ENCODE data around the gene ZNF770. TPM values are rescaled to one million over a fixed set of nuclear protein-coding genes. Genes with fewer than 3 reads are reported as not detected.

Gene ZNF770
- total and polyA plus RNA-seq, 9 of the 15 experiments (the other 6 are each of a cell fraction or from before 2014, with no cell fraction given) = 3.4 to 50.8 (median 40.3) TPM

GRCh38 chr15:34988027-34988902, at the start of gene ZNF770 (continued):
- no peak for TF ChIP-seq ZBTB8A (IDR thresholded peaks at IDR 0.05; ENCODE audit: partially characterized antibody)
- TF ChIP-seq SIN3A (IDR thresholded peaks at IDR 0.05; ENCODE audit: borderline replicate concordance in 2 of 2, control insufficient read depth in 1 of 2, low read depth in 2 of 2, low read length in 2 of 2) = peak in 1 of 2 experiments; percentile 51; a peak in 2 of 4 replicates
- TF ChIP-seq ATF6 (CRISPR knock-in tag; IDR thresholded peaks at IDR 0.05) = no peak
- no peak for TF ChIP-seq ZFP30 (CRISPR knock-in tag; IDR thresholded peaks at IDR 0.05; ENCODE audit: borderline replicate concordance)
- no peak for TF ChIP-seq BMI1 (IDR thresholded peaks at IDR 0.05; ENCODE audit: low read length)
- TF ChIP-seq SIN3B (IDR thresholded peaks at IDR 0.05; ENCODE audit: low read depth) = peak; percentile 88
- no peak for TF ChIP-seq U2AF1 (optimal IDR thresholded peaks at IDR 0.05; ENCODE audit: low read depth, low read length)
- TF ChIP-seq, protein P1, sequence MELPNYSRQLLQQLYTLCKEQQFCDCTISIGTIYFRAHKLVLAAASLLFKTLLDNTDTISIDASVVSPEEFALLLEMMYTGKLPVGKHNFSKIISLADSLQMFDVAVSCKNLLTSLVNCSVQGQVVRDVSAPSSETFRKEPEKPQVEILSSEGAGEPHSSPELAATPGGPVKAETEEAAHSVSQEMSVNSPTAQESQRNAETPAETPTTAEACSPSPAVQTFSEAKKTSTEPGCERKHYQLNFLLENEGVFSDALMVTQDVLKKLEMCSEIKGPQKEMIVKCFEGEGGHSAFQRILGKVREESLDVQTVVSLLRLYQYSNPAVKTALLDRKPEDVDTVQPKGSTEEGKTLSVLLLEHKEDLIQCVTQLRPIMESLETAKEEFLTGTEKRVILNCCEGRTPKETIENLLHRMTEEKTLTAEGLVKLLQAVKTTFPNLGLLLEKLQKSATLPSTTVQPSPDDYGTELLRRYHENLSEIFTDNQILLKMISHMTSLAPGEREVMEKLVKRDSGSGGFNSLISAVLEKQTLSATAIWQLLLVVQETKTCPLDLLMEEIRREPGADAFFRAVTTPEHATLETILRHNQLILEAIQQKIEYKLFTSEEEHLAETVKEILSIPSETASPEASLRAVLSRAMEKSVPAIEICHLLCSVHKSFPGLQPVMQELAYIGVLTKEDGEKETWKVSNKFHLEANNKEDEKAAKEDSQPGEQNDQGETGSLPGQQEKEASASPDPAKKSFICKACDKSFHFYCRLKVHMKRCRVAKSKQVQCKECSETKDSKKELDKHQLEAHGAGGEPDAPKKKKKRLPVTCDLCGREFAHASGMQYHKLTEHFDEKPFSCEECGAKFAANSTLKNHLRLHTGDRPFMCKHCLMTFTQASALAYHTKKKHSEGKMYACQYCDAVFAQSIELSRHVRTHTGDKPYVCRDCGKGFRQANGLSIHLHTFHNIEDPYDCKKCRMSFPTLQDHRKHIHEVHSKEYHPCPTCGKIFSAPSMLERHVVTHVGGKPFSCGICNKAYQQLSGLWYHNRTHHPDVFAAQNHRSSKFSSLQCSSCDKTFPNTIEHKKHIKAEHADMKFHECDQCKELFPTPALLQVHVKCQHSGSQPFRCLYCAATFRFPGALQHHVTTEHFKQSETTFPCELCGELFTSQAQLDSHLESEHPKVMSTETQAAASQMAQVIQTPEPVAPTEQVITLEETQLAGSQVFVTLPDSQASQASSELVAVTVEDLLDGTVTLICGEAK (IDR thresholded peaks at IDR 0.05) = peak; percentile 88
- TF ChIP-seq, protein P1 (CRISPR knock-in tag; IDR thresholded peaks at IDR 0.05) = no peak
- no peak for TF ChIP-seq ZNF347 (CRISPR knock-in tag; IDR thresholded peaks at IDR 0.05; ENCODE audit: low read depth)
- TF ChIP-seq KLF10 (CRISPR knock-in tag; IDR thresholded peaks at IDR 0.05) = no peak
- TF ChIP-seq FOXJ3 (CRISPR knock-in tag; IDR thresholded peaks at IDR 0.05) = no peak
- no peak for TF ChIP-seq CCAR2 (IDR thresholded peaks at IDR 0.05; ENCODE audit: low read depth, low read length)
- no peak for TF ChIP-seq HMG20B (CRISPR knock-in tag; IDR thresholded peaks at IDR 0.05)
- peak; percentile 98 for TF ChIP-seq KAT7 (CRISPR knock-in tag; IDR thresholded peaks at IDR 0.05; ENCODE audit: borderline replicate concordance)
- TF ChIP-seq TBL1XR1 (IDR thresholded peaks at IDR 0.05; ENCODE audit: low read length in 2 of 2) = 0 out of 4 replicates have a peak, but pooled peaks of 1 of the 2 experiments have one; percentile 8

All from K562 (cell line).